NCI-H1436 (cell line): Measurements from ENCODE around the gene NOC4L.
A peak's percentile ranks its signal among the peaks of the same experiment; 100 is the strongest.
"Not testable (repeated sequence)": the region's sequence is repeated elsewhere in the genome, so short reads cannot be mapped to it uniquely, and the experiment has no call there.

Experiments used
- DNase-seq: peaks from one replicate; lab custom pipeline; 2025; lab: John Stamatoyannopoulos, UW

NOC4L gene

DNA sequence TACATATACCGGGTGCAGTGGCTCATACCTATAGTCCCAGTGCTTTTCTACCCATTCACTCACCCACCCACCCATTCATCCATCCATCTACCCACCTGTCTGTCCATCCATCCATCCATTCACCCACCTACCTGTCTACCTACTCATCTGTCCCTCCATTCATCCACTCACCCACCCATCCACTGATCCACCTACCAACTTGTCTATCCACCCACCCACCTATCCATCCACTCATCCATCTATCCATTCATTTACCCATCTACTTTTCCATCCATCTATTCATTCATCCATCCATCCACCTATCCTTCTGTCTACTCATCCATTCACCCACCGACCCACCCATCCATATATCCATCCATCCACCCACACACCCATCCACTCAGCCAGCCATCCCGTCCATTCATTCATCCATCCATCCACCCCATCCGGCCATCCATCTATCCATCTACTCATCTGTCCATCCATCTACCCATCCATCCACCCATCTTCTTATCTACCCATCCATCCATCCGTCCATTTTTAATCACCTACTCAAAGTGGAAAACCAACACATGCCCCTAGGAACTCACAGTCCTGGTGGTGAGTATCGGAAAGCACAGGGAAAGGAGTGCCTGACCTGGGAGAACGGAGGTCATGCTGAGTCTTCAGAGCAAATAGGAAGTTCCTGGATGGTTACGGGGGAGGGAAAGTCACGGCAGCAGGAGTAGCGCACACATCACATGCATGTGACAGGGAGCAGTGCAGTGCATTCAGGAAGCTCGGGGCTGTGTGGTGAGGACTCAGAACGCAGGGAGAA lies 20.1 kb upstream of the NOC4L start:
- DNase-seq, result no peak

DNA sequence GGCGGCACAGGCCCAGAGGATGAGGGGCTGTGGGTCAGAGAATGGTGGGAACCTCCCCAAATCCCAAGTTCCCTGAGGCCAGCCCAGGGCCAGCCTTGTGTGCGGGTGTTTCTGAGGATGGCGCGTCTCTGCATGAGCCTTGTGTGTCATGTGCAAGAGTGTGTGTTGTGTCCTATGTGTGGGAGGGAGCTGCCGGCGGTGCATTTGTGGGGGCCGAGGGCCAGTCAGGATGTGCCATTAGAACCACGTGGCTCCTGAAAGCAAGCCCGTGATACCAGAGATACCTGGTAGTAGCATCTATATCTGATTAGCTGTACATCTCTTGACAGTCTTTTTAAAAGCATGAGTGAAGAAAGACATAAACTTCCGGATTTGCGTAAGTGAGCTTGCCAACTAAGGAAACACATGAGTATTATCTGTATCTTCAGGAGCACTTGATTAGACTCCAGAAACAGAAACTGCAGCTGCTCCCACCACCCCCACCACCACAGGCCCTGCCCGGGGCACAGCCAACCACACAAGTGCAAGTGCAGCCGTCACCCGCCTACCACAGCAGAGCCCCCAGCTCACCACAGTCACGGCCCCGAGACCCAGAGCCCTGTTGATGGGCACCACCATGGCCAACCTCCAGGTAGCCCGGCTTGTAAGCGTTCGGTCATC lies 19.4 kb upstream of the NOC4L start:
- no peak for DNase-seq

DNA sequence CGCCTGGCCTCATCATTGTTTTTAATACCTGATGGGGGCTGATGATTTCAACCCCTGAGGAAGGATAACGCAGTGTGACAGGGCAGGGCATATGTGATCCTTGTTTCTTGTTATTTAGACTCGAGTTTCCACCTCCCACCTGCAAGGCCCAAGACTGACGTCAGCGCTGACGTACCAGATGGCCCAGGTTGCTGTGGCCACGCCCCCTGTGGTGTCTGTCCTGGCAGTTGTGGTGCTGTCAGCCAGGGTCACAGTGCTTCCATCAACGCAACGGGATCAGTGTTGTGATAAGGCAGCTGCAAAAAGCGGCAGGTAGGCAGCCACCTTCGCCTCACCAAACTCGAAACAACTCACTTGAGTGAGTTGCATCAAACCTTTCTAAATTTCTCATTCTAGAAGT lies 18.5 kb upstream of the NOC4L start:
- no peak for DNase-seq

DNA sequence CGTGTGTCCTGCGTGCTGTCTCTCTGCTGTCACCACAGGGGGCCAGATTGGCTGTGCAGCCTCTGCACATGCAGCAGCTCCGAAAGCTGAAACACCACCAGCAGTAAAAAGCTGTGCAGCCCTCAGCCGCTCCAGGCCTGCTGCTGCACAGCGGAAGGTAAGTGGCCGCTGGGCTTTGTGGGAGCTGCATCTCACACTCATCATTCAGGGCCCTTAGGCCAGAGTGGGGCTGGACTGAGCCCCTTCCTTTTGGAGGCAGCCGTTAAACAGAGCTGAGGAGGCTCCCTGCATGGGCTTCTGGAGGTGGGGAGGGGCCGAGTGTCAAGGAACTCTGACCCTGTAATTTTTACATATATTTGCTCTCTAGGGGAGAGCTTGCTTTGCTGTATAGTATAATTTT lies 17.2 kb upstream of the NOC4L start:
- no peak for DNase-seq

DNA sequence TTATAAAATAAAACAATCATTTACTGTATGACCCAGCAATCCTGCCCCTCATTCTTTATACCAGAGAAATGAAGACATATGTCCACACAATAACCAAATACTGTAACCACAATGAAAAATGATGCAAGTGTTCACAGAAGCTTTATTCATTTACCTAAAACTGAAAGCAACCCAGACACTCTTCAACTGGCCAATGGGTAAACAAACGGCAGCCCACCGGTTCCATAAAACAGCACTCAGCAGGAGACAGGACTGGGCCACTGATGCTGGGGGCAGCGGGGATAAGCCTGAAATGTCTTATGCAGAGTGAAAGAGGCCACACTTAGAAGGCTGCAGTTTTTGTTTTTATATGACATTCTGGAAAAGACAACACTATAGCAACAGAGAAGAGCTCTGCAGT lies 15.2 kb upstream of the NOC4L start:
- no peak for DNase-seq

DNA sequence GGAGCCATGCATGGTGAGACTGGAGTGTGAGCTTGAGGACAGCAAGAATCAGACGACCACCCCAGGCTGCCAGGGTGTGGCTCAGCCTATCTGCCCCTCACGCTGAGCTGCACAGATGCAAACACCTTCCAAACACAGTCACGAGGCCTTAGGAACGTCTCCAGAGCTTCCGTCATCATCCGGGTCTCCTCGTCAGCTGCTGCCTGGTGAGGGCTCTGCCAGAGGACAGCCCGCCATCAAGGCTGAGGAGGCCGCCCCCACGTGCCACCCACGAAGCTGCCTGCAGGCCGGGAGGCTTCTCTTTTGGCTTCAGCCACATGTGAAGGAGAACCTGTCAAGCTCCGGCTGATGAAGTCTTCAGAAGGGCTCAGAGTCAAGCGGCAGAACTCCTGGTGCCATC lies 13.6 kb upstream of the NOC4L start:
- DNase-seq, result no peak

DNA sequence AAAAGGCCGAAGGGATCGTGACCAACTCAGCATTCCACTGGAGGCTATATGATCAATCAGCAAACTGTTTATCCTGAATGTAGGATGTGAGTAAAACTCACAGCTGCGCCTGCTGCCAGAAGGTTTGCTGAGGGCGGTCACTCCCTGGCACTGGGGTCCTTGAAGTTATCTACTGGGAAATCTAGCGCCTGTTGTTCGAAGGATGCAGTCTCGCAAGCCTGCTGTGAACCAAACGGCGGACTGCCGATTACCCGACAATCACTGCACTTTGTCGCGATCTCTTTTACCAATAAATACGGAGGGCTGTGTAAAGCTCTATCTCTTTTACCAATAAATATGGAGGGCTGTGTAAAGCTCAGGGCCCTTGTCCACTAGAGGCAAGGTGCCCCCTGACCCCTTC lies 13.0 kb upstream of the NOC4L start:
- DNase-seq, result no peak

DNA sequence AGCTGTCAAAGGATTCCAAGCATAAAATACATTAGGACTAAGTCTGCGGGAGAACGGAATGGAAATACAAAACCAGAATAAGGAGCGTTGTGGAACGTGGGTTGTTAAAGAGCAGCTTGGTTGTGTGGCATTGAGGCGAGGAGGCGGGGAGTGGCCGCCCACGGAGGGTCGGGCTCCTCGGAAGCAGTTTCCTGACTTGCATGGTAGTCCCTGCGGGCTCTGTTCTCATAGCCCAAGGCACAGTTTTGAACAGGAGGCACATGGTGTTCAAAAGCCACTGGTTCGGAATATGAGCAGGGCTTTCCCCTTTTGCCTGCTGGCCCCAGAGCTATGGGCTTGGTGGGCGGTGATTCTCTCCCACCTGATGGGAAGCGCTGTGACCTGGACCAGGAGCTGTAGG lies 12.3 kb upstream of the NOC4L start:
- DNase-seq, result no peak

DNA sequence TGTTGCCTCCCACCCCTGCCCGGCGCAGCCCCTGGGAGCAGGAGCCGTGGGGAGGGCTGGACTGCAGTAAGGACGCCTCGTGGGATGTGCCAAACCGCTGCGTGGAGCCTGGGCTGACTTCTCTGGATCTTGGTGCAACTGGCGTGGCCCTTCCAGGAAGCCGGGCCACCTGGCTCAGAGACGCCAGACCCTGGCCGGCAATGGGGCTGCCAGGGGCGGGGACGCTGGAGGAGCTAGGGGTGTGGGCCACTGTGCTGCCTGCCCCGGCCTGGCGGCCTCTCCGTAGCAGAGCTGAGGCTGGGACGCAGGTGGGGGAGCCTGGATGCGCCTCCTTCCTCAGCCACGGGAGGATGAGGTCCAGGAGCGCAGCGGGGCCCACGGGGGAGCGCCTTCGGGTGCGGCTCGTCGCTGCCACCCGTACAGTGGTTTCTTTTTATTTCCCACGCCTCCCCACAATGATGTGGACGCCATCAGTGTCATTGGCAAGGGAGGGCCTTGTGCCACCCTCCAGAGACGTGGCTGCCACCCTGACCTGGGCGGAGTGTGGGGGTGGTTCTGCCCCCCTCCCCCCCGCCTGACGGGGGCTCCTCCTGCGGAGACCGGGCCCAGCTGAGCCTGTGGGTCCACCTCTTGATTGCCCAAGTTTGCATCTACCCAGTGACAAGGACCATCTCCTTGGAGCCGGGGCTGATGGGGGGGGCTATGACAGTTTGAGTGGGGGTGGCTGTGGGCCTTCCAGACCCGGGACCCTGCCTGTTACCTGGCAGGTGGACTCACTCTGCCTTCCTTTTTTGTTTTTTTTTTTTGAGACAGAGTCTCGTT lies 11.4 kb upstream of the NOC4L start:
- DNase-seq, result no peak

DNA sequence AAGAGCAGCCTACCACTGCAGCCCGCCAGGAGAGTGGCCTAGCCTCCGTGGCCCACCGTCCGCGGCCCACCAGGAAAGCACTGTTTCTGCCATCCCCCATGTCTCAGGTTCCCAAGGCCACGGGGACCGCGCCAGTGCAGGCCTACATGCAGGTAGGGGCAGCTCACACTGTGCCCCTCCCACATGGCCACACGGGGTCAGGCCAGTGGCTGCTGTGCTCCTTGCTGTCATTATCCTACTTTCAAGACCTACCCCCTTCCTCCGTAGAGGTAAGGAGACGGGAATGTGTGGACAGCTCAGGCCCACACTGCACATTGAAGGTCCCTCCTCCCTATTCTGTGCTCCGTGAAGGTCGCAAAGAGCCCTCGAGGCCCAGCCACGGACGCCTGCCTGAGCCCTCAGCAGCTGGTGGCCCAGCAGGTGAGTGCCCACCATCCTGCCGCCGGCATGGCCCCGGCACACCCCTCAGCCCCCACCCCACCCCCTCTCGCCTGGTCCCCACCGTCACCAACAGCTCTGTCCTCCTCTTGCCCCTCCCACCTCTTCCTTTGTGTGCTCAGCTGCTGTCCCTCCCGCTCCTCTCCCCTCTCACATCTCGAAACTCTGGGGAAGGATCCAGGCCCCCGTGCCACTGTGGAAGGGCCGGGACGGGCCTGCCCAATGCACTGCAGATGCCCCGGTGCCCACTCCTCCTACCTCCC lies 10.2 kb upstream of the NOC4L start:
- DNase-seq, result peak; percentile 61

DNA sequence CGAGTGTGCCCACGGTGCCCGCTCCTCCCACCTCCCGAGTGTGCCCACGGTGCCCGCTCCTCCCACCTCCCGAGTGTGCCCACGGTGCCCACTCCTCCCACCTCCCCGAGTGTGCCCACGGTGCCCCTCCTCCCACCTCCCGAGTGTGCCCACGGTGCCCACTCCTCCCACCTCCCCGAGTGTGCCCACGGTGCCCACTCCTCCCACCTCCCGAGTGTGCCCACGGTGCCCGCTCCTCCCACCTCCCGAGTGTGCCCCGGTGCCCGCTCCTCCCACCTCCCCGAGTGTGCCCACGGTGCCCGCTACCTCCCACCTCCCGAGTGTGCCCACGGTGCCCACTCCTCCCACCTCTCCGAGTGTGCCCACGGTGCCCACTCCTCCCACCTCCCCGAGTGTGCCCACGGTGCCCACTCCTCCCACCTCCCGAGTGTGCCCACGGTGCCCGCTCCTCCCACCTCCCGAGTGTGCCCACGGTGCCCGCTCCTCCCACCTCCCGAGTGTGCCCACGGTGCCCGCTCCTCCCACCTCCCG lies 9.5 kb upstream of the NOC4L start:
- not testable (repeated sequence) for DNase-seq

DNA sequence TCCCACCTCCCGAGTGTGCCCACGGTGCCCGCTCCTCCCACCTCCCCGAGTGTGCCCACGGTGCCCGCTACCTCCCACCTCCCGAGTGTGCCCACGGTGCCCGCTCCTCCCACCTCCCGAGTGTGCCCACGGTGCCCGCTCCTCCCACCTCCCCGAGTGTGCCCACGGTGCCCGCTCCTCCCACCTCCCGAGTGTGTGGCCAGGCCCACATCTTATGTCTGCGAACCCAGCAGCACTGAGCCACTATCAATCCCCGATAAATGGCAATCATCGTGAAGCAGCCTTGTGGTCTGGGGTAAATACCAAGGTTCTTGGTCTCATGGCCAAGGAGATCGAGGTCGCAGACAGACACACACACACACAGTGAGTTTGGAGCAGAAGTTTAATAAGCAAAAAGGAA lies 8.0 kb upstream of the NOC4L start:
- not testable (repeated sequence) for DNase-seq

DNA sequence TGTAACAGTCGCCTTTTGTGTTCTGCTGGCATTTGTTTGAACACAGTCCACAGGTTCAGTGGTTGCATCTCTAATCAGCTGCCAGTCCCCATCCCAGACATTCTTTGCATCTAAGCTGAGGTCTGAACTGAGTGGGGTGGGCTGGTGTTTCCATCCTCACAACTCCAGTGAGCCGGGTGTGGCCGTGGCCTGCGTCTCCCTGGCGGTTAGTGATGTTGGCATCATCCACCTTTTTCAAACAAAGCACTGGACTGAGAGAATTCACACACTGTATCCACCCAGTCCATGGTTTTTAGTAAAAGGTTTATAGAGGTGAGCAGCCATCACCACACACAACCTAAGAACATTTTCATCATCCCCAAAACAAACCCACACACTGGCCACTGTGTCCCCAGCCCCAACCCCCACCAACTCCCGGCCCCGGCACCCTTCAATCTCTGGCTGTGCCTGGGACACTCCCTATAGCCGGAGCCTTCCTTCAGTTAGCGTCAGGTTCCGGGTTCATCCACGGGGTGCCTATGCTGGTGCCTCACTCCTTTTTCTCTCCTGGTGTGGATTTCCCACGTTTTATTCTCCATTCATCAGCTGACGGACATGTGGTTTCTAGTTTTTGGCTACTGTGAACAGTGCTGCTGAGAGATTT lies 6.7 kb upstream of the NOC4L start:
- no peak for DNase-seq

DNA sequence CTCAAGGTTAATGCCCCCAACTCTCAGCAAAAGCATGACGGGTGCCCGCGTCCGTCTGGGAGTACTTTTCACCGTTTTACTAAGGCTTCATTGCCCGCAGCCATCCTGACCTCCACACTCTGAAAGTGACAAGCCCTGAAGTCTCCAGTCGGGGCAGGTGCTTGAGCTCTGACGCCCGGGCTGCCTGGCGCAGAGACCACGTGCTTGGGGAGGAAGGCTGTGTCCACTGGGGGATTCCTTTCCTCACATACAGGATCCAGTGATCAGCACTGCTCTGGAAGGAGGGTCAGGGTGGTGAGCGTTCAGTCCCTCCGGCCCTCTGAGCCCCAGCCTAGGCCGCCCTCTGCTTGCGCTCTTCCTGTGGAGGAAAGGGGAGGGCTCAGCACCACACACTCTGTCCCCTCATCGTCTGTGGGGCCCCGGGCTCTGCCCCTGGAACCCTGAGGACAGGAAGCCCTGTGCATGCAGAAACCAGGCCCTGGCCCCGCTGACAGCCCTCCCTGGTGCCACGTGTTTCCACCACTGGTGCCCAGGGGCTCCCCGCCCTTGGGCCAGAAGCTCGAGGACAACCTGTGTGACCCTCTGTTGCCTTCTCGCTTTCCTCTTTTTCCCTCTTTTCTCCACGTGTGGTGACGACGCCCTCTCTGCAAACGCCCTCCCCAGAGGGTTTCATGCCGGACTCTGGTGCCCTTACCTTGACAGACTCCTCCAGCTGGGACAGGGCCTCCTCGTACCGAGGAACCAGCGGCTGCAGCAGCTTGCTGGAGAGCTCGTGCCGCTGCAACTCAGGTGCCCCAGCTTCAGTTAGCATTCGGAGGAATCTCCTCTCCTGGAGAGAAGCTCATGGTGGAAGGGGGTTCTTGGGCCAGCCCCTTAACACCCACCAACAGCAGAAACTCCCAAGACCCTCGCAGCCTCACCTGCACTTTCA lies 5.1 kb upstream of the NOC4L start:
- DNase-seq, result no peak

DNA sequence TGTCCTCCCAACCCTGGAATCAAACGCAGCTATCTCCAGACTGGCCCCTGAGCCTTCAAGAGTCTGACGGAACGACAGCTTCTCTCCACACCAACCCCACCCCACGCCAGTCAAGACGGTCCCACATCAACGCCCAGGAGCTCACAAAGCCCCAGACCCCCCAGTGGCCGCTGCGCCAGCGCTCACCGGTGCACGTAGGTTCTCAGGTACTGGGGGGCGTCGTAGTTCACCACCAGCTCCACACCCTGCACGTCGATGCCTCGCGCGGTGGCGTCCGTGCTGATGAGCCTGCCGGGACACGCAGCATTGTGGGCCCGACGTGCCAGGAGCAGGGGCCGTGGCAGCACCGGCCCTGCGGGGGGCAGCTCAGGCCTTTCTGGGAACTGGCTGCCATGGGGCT lies 4.3 kb upstream of the NOC4L start:
- DNase-seq, result no peak

DNA sequence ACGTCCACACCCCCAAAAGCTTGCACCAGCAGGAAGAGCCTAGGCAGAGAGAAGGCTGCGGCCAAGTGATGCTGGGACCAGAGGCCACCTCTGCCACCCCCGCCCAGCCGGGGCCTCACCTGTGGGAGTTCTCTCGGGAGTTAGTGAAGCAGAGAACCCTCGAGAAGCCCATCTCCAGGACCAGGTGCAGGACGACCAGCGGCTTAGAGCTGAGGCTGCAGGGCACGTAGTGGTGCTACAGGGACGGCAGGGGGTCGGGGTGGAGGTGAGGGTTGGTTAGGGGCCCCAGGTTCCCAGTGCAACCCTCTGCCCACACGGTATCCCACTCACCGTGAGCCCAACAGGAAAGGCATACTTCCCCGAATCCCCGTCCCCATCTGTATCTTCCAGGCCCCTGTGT lies 3.8 kb upstream of the NOC4L start:
- DNase-seq, result no peak

DNA sequence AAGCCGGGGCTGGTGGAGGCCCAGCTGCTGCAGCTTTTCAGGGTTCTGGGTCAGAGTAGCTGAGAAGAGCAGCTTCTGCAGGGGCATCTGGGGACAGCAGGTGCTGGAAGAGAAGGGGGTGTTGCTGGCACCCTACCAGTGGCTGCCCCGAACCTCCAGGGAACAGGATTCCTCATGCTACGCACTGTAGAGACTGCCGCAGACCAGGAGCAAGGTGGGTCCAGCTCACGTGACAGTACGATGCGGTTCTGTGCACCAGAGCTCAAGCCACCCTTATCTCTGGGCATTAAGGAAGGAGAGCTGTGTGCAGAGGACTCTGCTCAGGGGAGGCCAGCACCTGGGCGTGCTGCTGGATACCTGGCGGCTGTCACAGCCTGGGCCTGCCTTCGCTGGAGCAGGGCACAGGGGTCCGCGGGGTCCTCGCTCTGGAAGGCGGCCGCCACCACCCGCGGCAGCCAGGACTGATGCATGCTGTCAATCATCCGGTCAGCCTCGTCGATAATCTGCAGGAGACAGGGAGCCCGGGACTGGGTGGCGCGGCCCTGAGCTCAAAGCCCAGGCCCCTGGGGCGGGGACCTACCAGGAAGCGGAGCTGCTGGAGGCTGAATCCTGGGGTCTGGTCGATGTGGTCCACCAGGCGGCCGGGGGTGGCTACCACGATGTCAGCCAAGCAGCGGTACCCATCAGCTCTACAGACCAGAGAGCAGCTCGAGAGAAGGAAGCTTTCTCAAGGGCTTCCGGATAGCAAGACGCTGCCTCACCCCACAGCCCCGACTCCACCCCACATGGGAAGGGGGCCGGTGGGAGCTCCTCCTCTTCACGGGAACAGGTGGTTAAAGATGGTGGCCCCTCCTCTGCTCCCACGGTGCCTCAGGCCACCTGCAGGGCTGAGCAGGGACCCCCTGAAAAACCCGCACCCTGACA lies 3.1 kb upstream of the NOC4L start:
- DNase-seq, result no peak

DNA sequence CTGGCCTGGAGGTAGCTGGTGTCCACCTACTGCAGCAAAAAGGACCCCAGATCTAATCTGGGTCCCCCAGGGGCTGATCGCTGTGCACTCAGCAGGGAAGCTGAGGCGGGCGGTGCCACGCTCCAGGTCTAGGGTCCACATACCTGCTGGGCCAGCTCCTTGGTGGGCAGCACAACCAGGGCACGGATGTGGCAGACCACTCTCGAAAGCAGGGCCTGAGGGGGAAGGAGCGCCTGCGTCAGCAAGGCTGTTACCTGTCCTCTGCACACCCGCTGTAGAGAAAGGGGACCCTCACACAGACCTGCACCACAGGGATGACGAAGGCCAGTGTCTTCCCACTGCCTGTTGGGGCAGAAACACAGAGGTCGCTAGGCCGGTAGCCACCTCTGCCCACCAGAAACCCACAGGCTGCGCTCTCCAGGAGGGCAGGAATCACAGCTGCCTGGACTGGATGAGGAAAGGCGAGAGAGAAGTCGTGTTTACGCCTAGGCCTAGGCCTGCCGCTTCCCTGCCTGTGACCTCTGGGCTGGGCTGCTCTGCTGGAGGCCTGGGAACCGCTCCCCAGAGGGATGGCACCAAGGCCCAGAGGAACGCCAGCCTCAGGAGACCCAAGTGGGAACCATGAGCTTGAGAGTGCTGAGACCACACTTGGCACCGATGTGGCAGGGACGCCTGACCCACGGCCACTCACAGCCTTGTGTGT lies 2.1 kb upstream of the NOC4L start:
- no peak for DNase-seq
